GM08714 (cell line): ENCODE results near the gene OR8B4.
"Not testable (repeated sequence)": the region's sequence is repeated elsewhere in the genome, so short reads cannot be mapped to it uniquely, and the experiment has no call there.

ENCODE experiments used
- H3K4me3 ChIP-seq: fragments of 200-500 bp; sonication (Bioruptor generic); 2 replicates; pipeline ENCODE4 v1.5.1; 2014; ENCODE audit warnings: mild to moderate bottlenecking, low read length, inconsistent platforms
- ZNF274 ChIP-seq: IDR thresholded peaks from 2 replicates; pipeline ENCODE4 v1.6.1; 2012; ENCODE audit warnings: mild to moderate bottlenecking, low read depth, low read length

Gene OR8B4, protein sequence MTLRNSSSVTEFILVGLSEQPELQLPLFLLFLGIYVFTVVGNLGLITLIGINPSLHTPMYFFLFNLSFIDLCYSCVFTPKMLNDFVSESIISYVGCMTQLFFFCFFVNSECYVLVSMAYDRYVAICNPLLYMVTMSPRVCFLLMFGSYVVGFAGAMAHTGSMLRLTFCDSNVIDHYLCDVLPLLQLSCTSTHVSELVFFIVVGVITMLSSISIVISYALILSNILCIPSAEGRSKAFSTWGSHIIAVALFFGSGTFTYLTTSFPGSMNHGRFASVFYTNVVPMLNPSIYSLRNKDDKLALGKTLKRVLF

DNA sequence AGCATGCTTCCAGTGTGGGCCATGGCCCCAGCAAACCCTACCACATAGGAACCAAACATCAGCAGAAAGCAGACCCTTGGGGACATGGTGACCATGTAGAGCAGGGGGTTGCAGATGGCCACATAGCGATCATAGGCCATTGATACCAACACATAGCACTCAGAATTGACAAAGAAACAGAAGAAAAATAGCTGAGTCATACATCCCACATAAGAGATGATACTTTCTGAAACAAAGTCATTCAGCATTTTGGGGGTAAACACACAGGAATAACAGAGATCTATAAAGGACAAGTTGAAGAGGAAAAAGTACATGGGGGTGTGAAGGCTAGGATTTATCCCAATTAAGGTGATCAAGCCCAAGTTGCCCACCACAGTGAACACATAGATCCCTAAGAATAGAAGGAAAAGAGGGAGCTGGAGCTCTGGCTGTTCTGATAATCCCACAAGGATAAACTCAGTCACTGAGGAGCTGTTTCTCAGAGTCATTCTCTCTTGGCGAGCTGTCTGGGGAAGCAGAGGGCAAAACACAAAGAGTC, at the start of gene OR8B4:
Gene OR8B4 (minus strand): TSS at position 488 of the 538 bp plus-strand sequence. CDS start 0 bp downstream, at position 488.
- no peak for TF ChIP-seq ZNF274
- H3K4me3 ChIP-seq = no peak within 1 kb of the TSS

GRCh38 chr11:124474079-124474478, 49.4 kb upstream of the OR8B4 start:
- no peak overlapping the region for H3K4me3 ChIP-seq
- no peak for TF ChIP-seq ZNF274

- no peak overlapping the region for H3K4me3 ChIP-seq
- no peak for TF ChIP-seq ZNF274
Observed at GRCh38 chr11:124473476-124473875, 48.8 kb upstream of the OR8B4 start.

DNA sequence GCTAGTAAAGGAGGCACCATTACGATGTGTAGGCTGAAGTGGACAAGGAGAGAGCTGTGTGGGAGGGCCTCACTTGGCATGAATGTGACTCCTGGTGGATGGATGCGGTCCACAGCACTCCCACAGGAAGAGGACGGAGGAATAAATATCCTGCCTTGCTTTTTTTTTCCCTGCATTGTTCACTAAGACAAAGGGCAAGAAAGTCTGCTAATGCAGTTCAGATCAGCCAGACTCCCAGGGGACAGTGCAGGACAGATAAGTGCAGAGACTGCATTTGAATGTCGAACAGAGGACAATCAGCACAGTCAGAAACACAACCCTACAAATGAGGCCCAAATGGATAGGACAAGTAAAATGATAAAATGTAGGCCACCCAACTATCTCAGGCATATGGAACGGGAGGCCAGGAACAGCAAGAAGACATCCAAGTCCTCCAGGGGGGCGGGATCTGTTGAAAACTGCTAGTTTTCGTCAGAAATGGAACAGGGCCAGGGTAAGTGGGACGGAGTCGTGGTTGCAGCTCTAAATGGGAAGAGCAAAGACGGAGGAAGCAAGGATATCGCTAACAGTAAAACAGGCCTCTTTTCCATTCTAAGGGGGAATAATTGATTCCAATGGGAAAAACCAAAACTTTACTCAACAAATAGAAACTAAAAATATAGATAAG, 46.0 kb upstream of the OR8B4 start:
- TF ChIP-seq ZNF274 = no peak
- no peak overlapping the region for H3K4me3 ChIP-seq

GRCh38 chr11:124467381-124467927, 42.8 kb upstream of the OR8B4 start:
- no peak for TF ChIP-seq ZNF274
- H3K4me3 ChIP-seq = no peak overlapping the region

DNA sequence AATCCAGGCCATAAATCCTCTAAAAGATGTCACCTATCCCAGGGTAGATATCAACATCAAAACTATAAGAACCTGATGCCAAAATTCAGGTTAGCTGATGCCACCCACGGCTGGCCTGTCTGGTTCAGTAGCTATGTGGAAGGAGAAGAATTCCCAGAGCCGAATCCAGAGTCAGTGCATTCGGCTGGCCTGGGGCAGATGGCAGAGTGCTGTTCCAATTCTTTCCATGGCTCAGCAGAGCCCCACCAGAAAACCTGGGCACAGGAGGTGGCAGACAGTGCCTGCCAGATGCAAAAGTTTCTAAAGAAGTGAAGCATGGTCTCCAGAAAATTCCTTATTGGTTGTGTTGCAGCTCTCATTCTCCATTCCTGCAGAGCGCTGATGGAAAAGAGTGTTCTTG, 40.7 kb upstream of the OR8B4 start:
- H3K4me3 ChIP-seq = no peak overlapping the region
- TF ChIP-seq ZNF274 = no peak

GRCh38 chr11:124463990-124464389, 39.3 kb upstream of the OR8B4 start:
- TF ChIP-seq ZNF274 = no peak
- H3K4me3 ChIP-seq = no peak overlapping the region

DNA sequence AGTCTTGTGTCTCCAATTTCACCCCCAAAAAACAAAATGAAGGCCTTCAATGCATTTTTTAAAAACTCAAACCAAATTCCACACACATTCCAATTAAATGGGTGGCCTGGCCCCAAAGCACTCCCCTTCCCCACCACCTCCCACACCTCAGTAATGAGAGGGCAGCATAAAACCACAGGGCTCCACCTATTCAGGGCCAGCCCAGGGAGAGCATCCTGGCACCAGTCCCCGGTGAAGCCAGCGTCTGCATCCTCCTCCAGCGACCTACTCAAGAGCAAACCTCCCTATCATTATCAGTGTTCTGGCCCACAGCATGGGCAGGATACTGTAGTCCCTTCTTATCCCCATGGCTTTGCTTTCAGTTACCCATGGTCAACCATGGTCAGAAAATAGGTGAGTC, 38.7 kb upstream of the OR8B4 start:
- no peak overlapping the region for H3K4me3 ChIP-seq
- TF ChIP-seq ZNF274 = no peak

DNA sequence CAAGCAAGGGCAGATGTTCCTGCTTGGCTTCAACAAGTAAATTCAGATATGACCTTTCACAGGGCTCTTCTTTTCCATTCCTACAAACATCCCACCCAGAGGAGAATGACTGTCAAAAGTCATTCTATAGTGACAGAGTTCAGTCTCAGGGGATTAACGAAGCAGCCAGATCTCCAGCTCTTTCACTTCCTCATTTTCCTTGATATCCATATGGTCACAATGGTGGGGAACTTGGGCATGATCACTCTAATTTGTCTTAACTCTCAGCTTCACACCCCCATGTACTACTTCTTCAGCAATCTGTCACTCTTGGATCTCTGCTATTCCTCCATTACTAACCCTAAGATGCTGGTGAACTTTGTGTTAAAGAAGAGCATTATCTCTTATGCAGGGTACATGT, 35.8 kb upstream of the OR8B4 start:
- no peak for TF ChIP-seq ZNF274
- no peak overlapping the region for H3K4me3 ChIP-seq

DNA sequence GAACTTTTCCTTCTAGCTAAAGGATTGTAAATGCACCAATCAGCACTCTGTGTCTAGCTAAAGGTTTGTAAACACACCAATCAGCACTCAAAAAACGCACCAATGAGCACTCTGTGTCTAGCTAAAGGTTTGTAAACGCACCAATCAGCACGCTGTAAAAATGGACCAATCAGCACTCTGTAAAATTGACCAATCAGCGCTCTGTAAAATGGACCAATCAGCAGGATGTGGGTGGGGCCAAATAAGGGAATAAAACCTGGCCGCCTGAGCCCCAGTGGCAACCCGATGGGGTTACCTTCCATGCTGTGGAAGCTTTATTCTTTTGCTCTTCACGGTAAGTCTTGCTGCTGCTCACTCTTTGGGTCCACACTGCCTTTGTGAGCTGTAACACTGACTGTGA, 34.7 kb upstream of the OR8B4 start:
- H3K4me3 ChIP-seq = not testable (repeated sequence)

- no peak for TF ChIP-seq ZNF274
- H3K4me3 ChIP-seq = no peak overlapping the region
Observed at GRCh38 chr11:124454552-124454951, 29.9 kb upstream of the OR8B4 start.

DNA sequence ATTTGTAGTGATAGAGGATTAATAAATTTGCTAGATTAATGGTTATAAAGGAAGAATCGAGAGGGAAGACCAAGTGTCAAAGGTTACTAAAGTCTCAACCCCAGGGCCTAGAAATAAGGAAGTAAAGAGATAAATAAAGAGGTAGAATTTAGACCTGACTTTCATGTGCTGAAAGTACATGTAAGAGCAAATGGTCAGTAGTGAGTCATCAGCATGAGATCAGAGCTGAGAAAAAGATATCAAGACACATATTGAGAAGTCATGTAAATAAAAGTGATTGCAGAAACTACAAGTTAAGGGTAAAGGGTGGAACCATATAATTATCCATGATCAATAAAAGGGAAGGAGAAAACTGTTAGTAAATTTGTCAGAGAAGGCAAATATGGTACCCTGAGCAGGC, 22.2 kb upstream of the OR8B4 start:
- TF ChIP-seq ZNF274 = no peak

DNA sequence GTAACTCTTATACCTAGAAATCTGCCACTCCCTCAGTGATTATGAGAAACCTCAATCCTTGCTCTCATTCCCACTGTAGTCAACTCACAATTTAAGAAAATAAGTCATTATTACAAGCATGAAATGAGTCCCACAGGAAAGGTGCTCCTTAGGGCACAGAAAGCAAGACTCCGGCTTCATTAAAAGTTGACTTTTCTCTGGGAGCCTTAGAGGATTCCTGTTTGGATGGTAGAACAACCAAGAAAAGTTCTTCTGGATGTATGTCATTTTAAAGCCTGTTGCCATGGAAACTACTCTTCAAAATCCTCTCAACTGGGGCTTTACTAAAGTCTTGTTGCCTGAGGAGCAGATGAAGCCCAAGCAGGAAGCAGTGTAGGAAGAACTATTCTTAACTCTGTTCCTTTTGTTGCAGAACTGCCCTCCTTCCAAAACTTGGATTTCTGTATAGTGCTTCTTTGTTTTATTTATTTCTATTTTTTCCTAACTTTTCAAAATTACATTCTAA, 21.0 kb upstream of the OR8B4 start, which contains the start of gene OR8B8:
Gene OR8B8 (minus strand): TSS at position 51 of the 505 bp plus-strand sequence. CDS start 4,611 bp downstream, outside the sequence.
- TF ChIP-seq ZNF274 = no peak
- H3K4me3 ChIP-seq = no peak within 1 kb of the TSS

More for the DNA sequence above, 22.2 kb upstream of the OR8B4 start:
- no peak overlapping the region for H3K4me3 ChIP-seq

DNA sequence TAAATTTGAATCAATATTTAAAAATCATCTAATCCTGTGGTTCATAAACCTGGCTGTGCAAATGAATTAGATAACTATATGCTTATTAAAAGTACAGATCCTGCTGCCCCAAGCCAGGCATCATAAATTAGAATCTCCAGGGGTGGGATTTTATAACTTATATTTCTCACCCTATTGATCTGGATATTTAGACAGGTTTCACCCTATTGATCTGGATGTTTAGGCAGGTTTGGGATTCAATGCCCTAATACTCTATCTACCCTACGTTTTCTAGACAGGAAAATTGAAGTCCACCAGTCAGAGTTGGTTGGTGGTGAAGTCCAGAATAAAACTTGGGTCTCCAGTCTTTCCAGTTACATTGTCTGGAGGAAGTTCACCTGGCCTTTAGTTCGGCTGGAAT, 18.2 kb upstream of the OR8B4 start:
- no peak overlapping the region for H3K4me3 ChIP-seq
- TF ChIP-seq ZNF274 = no peak

- no peak for TF ChIP-seq ZNF274
- no peak overlapping the region for H3K4me3 ChIP-seq
Observed at GRCh38 chr11:124442442-124442841, 17.8 kb upstream of the OR8B4 start.
